HK-2 (cell line): ENCODE measurements around the gene AQP2.

Source experiments
- DNase-seq: peaks from one replicate; pipeline ENCODE4 v3.0.0-alpha.2; 2018; ENCODE audit not compliant: unreplicated experiment

The AQP2 gene

DNA sequence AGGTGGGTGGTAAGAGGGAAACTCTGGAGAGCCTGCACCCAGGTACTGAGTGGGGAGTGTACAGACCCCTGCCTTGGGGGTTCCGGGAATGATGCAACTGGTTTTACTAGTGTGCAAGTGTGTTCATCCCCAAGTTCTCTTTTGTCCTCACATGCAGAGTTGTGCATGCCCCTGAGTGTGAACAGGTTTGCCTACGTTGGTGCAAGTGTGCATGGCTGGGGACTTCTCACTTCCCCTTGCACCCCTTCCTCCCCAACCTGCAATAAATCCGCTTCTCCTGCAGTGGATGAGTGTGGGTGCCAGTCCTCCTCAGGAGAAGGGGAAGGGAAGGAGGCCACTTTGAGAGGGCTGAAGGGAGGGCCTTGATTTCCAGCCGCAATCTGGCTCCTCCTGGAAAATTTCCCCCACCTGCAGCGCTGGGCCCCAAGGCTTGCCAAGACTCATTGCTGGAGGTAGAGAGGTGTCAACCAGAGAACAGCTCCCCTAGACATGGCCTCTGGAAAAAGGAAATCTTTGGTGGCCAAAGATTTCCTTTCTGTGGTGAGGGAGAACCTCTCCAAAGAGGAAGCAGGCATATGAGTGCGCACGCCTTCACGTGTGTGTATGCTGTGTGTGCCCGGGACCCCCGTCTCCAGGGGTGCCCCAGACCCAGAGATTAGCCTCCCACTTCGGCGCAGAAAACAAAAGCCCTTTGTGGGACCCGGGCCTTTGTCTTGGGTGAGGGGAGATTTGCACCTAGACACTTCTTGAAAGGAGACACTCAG lies 5.5 kb downstream of the AQP2 start:
- DNase-seq, result no peak

- no peak for DNase-seq
Observed at GRCh38 chr12:49956663-49957569, 6.4 kb downstream of the AQP2 start.

- no peak for DNase-seq
Observed at GRCh38 chr12:49957570-49957967, 7.0 kb downstream of the AQP2 start.

DNA sequence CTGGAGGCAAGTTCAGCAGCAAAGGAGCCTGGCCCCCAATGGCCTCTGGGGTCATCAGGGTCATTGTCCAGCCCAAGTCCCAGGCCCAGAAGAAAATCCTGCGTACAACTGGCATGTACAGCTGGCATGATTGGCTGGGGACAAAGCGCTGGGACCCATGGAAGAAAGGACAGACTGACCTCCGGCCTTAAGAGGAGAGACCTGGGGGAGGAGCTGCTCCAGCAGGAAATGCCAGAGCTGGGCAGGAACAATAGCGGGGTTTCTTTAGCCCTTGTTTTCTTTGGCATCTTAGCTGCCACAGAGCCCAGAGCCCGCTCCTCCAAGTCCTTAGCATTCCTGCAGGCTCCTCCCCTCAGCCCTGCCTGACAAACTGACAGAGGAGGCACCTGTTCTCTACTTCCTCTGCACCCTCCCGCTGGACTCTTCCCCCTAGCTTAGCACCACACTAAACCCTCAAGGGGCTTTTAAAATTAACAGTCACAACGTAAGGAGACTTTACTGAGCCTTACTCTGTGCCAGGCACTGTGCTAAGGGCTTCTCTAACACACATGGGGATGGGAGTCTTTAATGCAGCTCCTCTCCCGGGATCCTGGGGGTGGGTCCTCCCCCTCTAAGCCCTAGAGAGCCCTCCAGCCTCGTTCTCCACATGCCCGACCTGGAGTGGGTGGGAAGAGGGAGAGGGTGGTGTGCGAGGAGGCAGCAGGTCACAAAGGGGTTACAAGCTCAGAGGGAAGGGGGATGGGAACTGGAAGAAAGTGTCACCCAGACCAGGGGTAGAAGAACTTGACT lies 9.3 kb downstream of the AQP2 start:
- DNase-seq, result no peak

GRCh38 chr12:49960474-49961110 lies 10.1 kb downstream of the AQP2 start:
- DNase-seq, result no peak

DNA sequence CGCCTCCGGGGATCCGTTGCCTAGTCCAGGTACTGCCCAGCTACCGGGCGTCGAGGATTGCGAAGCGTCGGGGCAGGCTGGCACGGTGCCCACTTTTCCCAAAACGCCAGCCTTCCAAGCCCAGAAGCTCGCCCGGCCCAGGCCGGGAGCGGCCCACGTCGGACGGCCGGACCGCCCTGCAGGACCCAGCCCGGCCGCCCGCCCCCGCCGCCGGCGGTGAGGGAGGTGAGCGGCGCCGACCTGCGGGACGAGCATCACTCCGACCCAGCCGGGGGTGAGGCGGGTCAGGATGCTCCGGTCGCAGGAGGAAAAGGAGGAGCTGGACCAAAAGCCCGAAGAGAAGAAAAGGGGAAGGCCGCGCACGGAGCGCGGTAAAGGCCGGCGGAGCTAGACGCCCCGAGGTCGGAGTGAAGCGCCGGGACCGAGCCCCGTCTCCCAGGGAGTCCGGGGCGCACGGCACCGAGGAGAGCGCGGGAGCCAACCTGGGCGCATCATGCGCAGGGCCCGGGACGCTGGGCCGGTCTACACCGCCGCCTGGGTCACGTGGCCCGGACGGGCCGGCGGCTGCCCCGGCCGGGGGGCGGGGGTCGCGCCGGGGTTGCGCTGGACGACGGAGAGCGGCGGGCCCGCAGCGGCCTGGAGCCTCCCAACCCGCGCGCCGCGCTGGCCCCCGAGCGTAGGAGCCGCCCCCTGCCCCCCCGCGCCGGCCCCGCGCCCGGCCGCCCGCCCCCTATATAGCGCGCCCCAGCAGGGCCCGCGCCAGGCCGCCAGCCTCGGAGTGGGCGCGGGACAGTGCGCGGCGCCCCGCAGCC lies 10.8 kb downstream of the AQP2 start, which contains the start of gene AQP5:
AQP5 (plus strand) TSS at position 762 of the 812 bp plus-strand sequence. CDS start 146 bp downstream, outside the sequence.
- no peak for DNase-seq

GRCh38 chr12:49961993-49962764 lies 11.6 kb downstream of the AQP2 start:
- DNase-seq, result no peak

DNA sequence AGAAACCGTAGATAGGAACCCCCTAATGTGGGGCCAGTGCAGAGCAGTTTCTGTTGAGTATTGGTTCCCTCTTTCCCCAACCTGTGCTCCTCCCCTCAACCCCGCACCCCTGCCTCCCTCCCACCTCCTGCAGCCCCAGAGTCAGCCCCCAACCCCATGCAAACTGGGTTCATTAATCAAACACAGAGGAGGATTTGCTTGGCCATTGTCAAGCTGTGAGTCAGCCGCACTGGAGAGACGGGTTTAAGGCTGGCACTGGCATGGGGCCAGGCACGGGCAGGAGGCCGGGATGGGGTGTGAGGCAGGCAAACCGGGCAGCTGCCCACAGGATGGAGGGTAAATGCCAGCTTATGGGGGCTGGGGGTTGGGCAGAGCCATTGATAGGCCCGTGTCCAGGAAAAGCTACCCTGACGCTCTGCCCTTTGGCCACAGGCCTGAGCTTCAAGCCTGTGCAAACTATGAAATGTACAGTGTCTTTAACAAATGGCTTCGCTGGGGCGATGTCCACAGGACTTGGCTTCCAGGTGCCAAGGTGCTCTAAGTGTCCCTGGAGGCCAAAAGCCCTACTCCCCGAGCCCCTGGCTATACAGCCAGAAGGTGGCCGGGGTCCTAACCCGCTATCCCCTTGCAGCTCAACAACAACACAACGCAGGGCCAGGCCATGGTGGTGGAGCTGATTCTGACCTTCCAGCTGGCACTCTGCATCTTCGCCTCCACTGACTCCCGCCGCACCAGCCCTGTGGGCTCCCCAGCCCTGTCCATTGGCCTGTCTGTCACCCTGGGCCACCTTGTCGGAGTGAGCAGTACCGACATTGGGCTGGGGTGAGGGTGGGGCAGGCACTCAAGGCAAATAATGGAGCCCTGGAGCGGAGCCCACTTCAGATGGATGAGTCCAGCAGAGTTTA lies 12.6 kb downstream of the AQP2 start:
- peak; percentile 72 for DNase-seq

DNA sequence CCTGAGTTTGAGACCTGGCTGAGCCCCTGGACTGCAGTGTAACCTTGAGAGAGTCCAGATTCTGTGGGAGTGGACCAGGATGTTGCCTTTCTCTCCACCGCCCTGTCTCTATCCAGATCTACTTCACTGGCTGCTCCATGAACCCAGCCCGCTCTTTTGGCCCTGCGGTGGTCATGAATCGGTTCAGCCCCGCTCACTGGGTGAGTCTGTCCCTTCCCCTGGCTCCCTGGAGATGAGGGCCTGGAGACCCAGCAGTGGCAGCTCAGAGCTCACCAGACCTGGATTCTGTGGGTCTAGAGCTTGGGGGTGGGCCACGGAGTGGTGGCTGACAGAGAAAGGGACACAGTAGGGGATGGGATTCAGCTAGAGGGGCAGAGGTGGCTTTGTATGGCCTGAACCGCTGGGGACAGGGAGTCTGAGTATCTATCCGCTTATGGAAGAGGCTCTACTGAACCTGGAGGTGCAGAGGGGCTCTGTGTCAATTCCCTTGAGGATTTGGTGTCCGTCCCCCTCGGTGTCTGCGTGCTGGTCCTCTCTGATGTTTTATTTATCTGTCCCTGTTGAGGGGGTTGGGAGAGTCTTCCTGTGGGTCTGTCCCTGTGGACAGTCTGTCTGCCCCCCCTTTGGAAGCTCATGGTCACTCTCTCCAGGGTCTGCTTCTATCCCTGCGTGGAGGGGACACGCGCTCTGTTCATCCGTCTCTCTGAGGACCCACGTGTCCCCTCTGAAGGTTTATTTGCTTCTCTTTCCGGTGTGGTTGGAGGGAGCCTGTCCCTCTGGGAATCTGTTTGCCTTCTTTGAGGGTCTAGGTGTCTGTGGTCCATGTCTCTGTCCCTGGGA lies 13.7 kb downstream of the AQP2 start:
- no peak for DNase-seq

DNA sequence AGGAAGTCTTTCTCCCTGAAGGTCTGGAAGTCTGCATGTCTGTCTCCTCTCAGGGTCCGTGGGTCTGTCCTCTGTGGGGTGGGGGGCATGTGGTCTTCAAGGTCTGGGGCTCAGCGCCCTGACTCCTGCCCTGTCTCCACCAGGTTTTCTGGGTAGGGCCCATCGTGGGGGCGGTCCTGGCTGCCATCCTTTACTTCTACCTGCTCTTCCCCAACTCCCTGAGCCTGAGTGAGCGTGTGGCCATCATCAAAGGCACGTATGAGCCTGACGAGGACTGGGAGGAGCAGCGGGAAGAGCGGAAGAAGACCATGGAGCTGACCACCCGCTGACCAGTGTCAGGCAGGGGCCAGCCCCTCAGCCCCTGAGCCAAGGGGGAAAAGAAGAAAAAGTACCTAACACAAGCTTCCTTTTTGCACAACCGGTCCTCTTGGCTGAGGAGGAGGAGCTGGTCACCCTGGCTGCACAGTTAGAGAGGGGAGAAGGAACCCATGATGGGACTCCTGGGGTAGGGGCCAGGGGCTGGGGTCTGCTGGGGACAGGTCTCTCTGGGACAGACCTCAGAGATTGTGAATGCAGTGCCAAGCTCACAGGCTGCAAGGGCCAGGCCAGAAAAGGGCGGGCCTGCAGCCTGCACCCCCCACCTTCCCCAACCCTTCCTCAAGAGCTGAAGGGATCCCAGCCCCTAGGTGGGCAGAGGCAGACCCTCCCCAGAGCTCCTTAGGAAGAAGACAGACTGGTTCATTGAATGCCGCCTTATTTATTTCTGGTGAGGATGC lies 14.5 kb downstream of the AQP2 start:
- DNase-seq, result no peak

DNA sequence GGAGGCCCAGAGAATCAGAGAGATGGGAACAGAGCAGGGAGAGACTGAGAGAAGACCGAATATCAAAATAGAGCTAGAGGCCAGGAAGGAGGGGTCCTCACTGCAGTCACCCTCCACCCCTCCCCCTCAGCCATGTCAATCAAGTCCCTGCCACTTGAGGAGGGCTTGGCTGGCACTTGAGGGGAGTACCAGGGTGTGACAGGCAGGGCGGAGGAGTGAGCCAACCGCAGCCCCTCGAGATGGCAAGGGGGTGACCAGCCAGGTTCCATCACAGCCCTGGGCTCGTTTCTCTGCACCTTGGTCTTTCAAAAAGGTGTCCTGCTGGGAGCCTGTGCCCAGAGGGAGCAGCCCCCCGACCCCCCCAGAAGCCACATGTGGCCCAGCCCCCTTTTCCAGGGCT lies 15.3 kb downstream of the AQP2 start:
- no peak for DNase-seq

DNA sequence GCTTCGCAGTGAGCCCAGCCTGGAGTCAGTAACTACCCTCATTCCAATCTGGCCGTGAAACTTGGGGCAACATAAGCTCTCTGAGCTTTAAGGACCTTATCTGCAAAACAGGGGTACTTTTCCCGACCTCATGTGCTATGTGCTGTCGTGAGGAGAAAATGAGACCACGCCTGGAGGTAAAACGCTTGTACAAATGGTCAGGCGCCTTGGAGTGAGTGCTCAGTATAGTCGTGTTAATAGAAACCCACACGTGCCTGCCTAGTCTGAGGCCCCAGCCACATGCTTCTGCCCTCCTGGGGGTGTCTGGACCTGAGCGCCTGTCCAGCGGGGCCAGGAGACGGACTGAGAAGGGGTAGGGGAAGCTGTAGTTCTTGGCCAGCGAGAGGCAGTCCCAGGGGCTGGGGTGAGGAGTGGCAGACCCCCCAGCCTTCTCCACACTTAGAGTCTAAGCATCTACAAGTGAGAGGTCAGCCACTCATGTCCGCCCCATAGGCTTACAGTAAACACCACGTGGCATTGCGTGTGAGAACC lies 16.0 kb downstream of the AQP2 start:
- no peak for DNase-seq

DNA sequence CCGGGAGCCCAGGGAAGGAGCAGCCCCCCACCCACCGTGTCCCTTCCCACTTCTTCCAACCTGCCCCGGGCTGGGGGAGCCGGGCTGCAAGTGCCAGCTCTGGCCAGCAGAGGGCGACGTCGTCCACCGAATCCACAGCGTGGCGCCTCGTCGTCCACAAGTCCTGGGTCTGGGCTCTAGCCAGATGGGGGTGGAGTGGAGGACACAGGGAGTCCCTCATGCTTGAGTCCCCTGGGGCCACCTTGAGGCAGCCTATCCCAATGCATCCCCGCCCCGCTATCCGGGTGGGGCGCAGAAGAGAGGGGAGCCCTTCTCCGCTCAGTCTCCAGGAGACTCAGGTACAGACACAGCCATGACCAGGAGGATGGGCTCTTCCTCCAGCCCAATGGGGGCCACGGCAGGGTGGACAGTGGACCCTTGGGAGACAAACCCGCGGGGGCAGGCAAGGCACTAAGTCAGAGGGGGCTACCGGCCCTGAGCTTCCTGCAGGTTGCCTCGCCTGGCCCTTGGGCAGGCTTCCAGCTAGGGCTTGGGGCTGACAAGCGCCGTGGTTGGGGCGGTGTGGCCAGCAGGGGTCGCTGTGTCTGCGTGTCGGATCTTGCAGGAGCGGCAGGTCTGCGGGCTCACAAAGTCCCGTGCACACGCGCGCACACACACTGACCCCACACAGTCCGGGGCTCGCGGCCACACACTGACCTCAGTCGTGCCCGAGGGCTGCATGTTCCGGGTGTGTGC lies 16.7 kb downstream of the AQP2 start:
- DNase-seq, result peak; percentile 94

DNA sequence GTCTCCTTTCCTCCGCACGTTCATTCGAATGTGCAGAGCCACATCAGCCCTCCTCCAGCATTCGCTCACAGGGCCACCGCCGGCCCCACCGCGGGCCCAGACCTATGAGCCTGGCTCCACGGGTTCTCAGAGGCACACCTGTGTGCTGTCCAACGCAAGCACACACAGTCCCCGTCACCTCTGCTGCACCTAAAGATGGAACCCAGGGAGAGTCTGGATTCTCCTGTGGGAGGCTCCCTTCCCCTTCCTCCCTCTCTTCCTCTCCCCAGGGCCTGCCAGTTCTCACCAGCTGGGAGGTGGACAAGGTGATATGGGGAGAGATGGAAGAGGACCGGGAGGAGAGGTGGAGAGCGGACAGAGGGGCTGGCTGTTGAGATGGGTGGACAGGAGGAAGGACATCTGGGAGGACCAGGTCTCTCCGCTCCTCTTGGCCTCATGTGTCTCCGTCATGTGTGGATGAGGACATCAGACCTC lies 17.3 kb downstream of the AQP2 start:
- no peak for DNase-seq

DNA sequence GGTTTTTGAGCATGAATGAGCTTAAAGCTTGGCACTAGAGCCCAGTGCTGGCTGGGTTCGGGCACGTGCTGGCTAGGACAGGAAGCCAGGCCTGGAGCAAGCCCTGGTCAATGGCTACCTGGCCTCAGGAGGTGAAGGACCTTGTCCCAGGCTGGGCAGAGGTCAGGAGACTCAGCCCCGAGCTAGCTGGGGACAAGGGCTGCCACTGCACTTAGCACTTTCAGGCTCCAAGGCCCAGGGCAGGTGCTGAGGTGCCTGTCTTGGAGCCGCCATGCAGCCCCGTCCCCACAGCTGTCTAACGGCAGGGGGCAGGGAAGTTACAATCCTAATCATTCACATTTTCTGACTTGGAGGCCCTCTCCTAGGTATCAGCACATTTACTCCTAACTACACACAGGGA lies 17.9 kb downstream of the AQP2 start:
- no peak for DNase-seq

GRCh38 chr12:49969027-49969426 lies 18.5 kb downstream of the AQP2 start:
- no peak for DNase-seq
